GM18508 (cell line): ENCODE data around the gene LDLRAD4.
A peak's percentile ranks its signal among the peaks of the same experiment; 100 is the strongest.

Source experiments
- ATAC-seq: cut with Tn5 transposase; IDR thresholded peaks from one replicate; pipeline ENCODE4 v1.9.1; 2021; ENCODE audit warnings: moderate number of reproducible peaks; ENCODE audit not compliant: insufficient read depth, unreplicated experiment

Gene LDLRAD4

GRCh38 chr18:13452388-13452811 lies 233.8 kb downstream of the LDLRAD4 start:
- ATAC-seq: no peak

GRCh38 chr18:13452871-13453680 lies 234.5 kb downstream of the LDLRAD4 start:
- ATAC-seq: no peak

- no peak for ATAC-seq
Observed at GRCh38 chr18:13453714-13454113, 235.2 kb downstream of the LDLRAD4 start.

- ATAC-seq: no peak
Observed at GRCh38 chr18:13454363-13455150, 236.0 kb downstream of the LDLRAD4 start.

- no peak for ATAC-seq
Observed at GRCh38 chr18:13455471-13455870, 236.9 kb downstream of the LDLRAD4 start.

GRCh38 chr18:13455960-13456481 lies 237.5 kb downstream of the LDLRAD4 start:
- ATAC-seq: peak; percentile 74

GRCh38 chr18:13456736-13457271 lies 238.2 kb downstream of the LDLRAD4 start:
- no peak for ATAC-seq

GRCh38 chr18:13457327-13457726 lies 238.8 kb downstream of the LDLRAD4 start:
- no peak for ATAC-seq

GRCh38 chr18:13460946-13461345 lies 242.4 kb downstream of the LDLRAD4 start:
- ATAC-seq: no peak

- ATAC-seq: no peak
Observed at GRCh38 chr18:13461469-13461868, 242.9 kb downstream of the LDLRAD4 start.

- ATAC-seq: no peak
Observed at GRCh38 chr18:13461936-13462335, 243.4 kb downstream of the LDLRAD4 start.

- no peak for ATAC-seq
Observed at GRCh38 chr18:13462686-13463085, 244.1 kb downstream of the LDLRAD4 start.

- ATAC-seq: no peak
Observed at GRCh38 chr18:13463526-13464210, 245.1 kb downstream of the LDLRAD4 start.

GRCh38 chr18:13464432-13465123 lies 246.0 kb downstream of the LDLRAD4 start:
- ATAC-seq: no peak

- no peak for ATAC-seq
Observed at GRCh38 chr18:13465124-13465446, 246.5 kb downstream of the LDLRAD4 start.

GRCh38 chr18:13465476-13465875 lies 246.9 kb downstream of the LDLRAD4 start:
- no peak for ATAC-seq

GRCh38 chr18:13470516-13471197 lies 252.1 kb downstream of the LDLRAD4 start:
- no peak for ATAC-seq

- ATAC-seq: no peak
Observed at GRCh38 chr18:13471198-13471845, 252.8 kb downstream of the LDLRAD4 start.
